ENCODE data around the gene PARG.
"Not testable (repeated sequence)": the region's sequence is repeated elsewhere in the genome, so short reads cannot be mapped to it uniquely, and the experiment has no call there.

PARG gene

DNA sequence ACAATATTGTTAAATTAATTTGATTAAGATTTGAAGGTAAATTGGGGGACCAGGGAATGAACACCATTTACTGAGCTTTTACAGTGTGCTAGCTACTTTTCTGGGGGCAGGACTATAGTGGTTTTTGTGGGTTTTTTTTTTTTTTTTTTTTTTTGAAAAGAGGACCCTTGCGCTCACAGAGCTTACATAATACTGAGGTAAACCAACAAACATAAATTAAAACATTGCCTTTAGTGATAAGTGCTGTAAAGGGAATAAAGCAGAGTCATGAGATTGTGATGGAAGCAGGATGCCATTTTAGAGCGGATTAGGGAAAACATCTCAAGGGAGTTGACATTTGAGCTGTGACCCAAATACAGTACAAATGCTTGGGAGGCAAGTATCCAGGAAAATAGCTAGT lies 1.8 kb upstream of the PARG start:
- H3K4me3 ChIP-seq (ENCODE audit: low read length in 2 of 2); H3K27ac ChIP-seq (ENCODE audit: low read length); H3K27me3 ChIP-seq (ENCODE audit: control insufficient read depth in 1 of 2, insufficient read depth in 2 of 2, low read length in 2 of 2): not testable (repeated sequence)

DNA sequence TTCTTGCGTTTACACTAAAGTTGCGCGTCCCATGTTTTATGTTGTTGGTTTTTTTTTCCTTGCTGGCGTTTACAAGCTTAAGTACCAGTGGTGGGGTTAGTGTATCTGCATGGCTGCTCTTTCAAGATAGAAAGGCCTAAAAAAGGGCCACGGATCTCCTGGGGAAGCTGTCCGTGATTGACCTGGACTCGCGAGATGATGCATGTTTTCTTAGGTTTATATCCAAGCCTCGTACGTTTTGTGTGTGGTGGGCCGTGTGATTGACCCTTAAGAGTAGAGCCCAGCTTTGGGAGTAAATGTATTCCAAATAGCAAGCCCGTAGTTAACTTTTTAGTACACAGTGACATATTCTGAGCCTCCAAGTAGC lies 495 bp upstream of the PARG start:
- Histone ChIP-seq H3K9ac (ENCODE audit: low read length in 2 of 2) (peak overlapping the region; percentile 86 to 93), H3K4me1 (ENCODE audit: control insufficient read depth, insufficient read depth, low read length) (peaks cover 11% of the 10 kb centered on the region), H3K4me3 (ENCODE audit: low read length in 2 of 2) (peak overlapping the region; percentile 83 to 94)
- H3K36me3 ChIP-seq (ENCODE audit: control insufficient read depth in 2 of 2, insufficient read depth in 2 of 2, low read length in 2 of 2); H3K27ac ChIP-seq (ENCODE audit: low read length); H3K27me3 ChIP-seq (ENCODE audit: control insufficient read depth in 1 of 2, insufficient read depth in 2 of 2, low read length in 2 of 2); H3K9me3 ChIP-seq (ENCODE audit: control insufficient read depth in 2 of 2, low read length in 2 of 2): not testable (repeated sequence)

More for the DNA sequence above, 1.8 kb upstream of the PARG start:
- not testable (repeated sequence) for H3K36me3 ChIP-seq (ENCODE audit: control insufficient read depth in 2 of 2, insufficient read depth in 2 of 2, low read length in 2 of 2); H3K9me3 ChIP-seq (ENCODE audit: control insufficient read depth in 2 of 2, low read length in 2 of 2); H3K9ac ChIP-seq (ENCODE audit: low read length in 2 of 2)
- peaks cover 11% of the 10 kb centered on the region for H3K4me1 ChIP-seq (ENCODE audit: control insufficient read depth, insufficient read depth, low read length)

DNA sequence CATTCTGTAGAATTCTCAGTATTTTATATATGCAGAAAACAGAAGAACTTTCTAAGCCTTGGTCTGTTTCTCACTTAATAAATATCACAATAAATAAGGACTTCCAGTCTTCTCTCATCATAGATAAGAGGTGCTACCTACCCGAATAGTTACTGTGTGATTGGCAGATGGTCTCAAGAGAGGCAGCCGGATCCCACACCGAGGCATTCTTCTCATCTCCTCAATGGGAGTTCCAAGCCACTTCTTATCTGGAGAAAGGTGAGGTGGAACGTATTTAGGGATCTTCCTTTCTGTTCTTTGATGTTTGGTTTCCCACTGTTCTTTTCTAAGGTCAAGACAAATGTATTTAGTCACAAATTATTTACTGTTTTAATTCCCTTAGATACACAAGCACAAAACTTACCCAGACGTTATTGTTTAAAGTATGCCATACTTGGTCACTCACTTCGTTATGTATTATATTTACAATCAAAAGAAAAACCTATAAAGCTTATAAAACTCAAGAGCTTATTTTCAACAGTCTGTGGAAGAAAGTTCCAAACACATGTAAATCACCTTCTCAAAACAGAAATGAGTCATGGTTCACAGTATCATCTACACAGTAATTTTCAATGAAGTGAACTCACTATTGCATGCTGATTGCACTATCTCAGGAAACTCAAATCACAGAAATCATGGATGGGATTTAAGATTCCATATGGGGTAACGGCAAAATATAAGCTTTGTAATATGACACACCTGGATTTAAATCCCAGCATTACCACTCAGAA lies 9.7 kb downstream of the PARG start:
- not testable (repeated sequence) for H3K27ac ChIP-seq (ENCODE audit: low read length); H3K4me1 ChIP-seq (ENCODE audit: control insufficient read depth, insufficient read depth, low read length); H3K9ac ChIP-seq (ENCODE audit: low read length in 2 of 2); H3K36me3 ChIP-seq (ENCODE audit: control insufficient read depth in 2 of 2, insufficient read depth in 2 of 2, low read length in 2 of 2); H3K27me3 ChIP-seq (ENCODE audit: control insufficient read depth in 1 of 2, insufficient read depth in 2 of 2, low read length in 2 of 2); H3K9me3 ChIP-seq (ENCODE audit: control insufficient read depth in 2 of 2, low read length in 2 of 2); H3K4me3 ChIP-seq (ENCODE audit: low read length in 2 of 2)

DNA sequence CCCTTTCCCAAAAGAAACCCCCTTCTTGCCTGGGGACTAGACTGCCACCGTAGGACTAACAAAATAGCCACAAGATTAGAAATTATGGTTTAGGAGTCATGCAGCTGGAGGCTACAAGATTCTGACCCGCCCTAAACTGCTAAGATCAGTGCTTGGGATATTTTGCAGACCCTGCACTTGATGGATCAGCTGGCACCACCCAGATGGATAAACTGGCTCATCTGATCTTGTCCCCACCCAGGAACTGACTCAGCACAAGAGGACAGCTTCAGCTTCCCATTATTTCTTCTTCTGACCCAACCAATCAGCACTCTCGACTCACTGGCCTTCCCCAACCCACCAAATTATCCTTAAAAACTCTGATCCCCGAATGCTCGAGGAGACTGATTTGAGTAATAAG lies 10.6 kb downstream of the PARG start:
- H3K9ac ChIP-seq (ENCODE audit: low read length in 2 of 2); H3K27ac ChIP-seq (ENCODE audit: low read length); H3K36me3 ChIP-seq (ENCODE audit: control insufficient read depth in 2 of 2, insufficient read depth in 2 of 2, low read length in 2 of 2); H3K4me3 ChIP-seq (ENCODE audit: low read length in 2 of 2); H3K9me3 ChIP-seq (ENCODE audit: control insufficient read depth in 2 of 2, low read length in 2 of 2); H3K27me3 ChIP-seq (ENCODE audit: control insufficient read depth in 1 of 2, insufficient read depth in 2 of 2, low read length in 2 of 2); H3K4me1 ChIP-seq (ENCODE audit: control insufficient read depth, insufficient read depth, low read length): not testable (repeated sequence)

DNA sequence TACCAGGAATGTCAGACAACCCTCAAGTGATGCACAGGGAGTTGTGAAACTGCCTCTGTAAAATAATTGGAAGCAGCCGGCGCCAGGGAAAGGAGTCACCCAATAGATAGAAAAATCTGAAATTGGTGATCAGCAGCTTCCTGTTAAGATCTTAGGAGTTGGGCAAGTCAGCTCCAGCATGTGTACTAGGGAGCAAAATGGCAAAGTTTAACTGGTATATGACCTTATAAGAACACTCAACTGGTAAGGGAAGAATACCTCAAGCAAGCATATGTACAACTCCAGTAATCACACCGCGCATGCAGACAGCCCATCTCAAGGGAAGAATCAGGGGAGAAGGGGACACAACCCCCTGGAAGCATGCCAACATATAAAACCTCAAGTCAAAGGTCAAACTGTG lies 18.3 kb downstream of the PARG start:
- H3K9me3 ChIP-seq (ENCODE audit: control insufficient read depth in 2 of 2, low read length in 2 of 2); H3K27ac ChIP-seq (ENCODE audit: low read length); H3K4me1 ChIP-seq (ENCODE audit: control insufficient read depth, insufficient read depth, low read length); H3K27me3 ChIP-seq (ENCODE audit: control insufficient read depth in 1 of 2, insufficient read depth in 2 of 2, low read length in 2 of 2); H3K9ac ChIP-seq (ENCODE audit: low read length in 2 of 2); H3K36me3 ChIP-seq (ENCODE audit: control insufficient read depth in 2 of 2, insufficient read depth in 2 of 2, low read length in 2 of 2); H3K4me3 ChIP-seq (ENCODE audit: low read length in 2 of 2): not testable (repeated sequence)

DNA sequence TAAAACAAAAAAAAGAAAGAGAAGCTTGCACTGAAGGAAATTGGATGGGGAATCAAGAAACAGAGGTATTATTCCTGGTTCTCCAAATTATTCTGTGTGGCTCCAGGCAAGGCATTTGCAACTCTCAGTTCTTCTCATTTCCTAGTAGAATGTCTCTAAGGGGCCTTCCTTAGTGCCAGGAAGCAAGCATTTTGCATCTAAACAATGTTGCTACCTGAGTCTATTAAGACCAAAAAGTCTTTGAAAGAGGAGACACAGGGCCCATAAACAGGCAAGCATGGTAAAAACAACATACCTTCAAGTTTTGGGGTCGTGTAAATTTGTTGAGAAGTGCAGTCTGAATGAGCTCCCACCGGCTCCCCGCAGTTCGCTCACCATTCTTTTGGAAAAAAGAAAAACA lies 19.8 kb downstream of the PARG start:
- not testable (repeated sequence) for H3K4me1 ChIP-seq (ENCODE audit: control insufficient read depth, insufficient read depth, low read length); H3K9ac ChIP-seq (ENCODE audit: low read length in 2 of 2); H3K27ac ChIP-seq (ENCODE audit: low read length); H3K27me3 ChIP-seq (ENCODE audit: control insufficient read depth in 1 of 2, insufficient read depth in 2 of 2, low read length in 2 of 2); H3K36me3 ChIP-seq (ENCODE audit: control insufficient read depth in 2 of 2, insufficient read depth in 2 of 2, low read length in 2 of 2); H3K4me3 ChIP-seq (ENCODE audit: low read length in 2 of 2); H3K9me3 ChIP-seq (ENCODE audit: control insufficient read depth in 2 of 2, low read length in 2 of 2)

DNA sequence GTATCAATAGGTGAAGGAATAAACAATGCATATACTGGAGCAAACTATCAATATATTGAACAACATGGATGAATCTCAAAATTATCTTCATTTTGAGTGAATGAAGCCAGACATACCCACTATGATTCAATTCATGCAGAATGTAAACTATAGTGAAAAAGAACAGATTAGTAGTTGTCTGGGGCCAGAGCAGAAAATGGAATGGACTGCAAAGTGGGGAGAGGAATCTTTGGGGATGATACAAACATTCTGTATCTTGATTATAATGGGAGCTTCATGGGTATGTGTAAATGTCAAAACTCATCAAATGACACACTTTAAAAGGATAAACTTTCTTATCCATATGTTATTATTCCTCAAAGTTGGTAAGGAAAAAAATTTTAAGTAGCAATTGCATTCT lies 23.9 kb downstream of the PARG start:
- not testable (repeated sequence) for H3K27ac ChIP-seq (ENCODE audit: low read length); H3K9me3 ChIP-seq (ENCODE audit: control insufficient read depth in 2 of 2, low read length in 2 of 2); H3K4me1 ChIP-seq (ENCODE audit: control insufficient read depth, insufficient read depth, low read length); H3K27me3 ChIP-seq (ENCODE audit: control insufficient read depth in 1 of 2, insufficient read depth in 2 of 2, low read length in 2 of 2); H3K36me3 ChIP-seq (ENCODE audit: control insufficient read depth in 2 of 2, insufficient read depth in 2 of 2, low read length in 2 of 2); H3K9ac ChIP-seq (ENCODE audit: low read length in 2 of 2); H3K4me3 ChIP-seq (ENCODE audit: low read length in 2 of 2)

DNA sequence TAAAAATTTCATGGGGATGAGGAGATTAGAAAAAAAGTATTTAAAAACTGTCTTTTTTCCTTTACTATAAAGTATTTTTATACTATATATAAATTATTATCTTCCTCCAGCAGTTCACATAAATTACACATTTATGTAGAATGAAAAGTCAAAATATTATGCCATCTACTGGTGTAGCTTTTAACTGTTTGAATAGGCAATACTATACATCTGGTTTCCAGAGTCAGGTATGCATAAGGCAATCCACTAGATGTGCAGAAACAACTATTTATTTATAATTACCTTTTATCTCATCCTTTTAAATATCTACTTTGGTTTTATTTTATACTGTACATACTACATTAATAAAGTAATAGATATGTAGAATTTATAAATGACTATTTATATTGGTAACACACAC lies 25.4 kb downstream of the PARG start:
- H3K4me3 ChIP-seq (ENCODE audit: low read length in 2 of 2); H3K9me3 ChIP-seq (ENCODE audit: control insufficient read depth in 2 of 2, low read length in 2 of 2); H3K4me1 ChIP-seq (ENCODE audit: control insufficient read depth, insufficient read depth, low read length); H3K27ac ChIP-seq (ENCODE audit: low read length); H3K9ac ChIP-seq (ENCODE audit: low read length in 2 of 2); H3K36me3 ChIP-seq (ENCODE audit: control insufficient read depth in 2 of 2, insufficient read depth in 2 of 2, low read length in 2 of 2); H3K27me3 ChIP-seq (ENCODE audit: control insufficient read depth in 1 of 2, insufficient read depth in 2 of 2, low read length in 2 of 2): not testable (repeated sequence)

DNA sequence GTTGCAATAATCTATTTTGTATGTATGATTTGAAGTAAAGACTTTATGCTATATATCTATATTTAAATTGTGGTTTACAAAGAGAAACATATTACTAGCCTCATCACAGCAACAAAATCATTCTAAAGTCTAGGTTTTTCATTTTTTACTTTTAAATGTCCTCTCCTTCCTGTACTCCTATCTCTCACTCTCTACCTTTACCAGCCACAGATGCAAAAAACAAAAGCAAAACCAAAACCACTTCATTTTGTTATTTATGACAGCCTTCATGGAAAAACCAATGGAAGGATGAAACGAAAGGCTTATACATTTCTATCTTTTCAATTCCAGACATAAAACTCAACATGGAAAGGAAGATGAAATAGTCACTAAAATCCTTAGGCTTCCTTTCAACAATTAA lies 31.5 kb downstream of the PARG start:
- not testable (repeated sequence) for H3K27ac ChIP-seq (ENCODE audit: low read length); H3K4me1 ChIP-seq (ENCODE audit: control insufficient read depth, insufficient read depth, low read length); H3K9ac ChIP-seq (ENCODE audit: low read length in 2 of 2); H3K9me3 ChIP-seq (ENCODE audit: control insufficient read depth in 2 of 2, low read length in 2 of 2); H3K4me3 ChIP-seq (ENCODE audit: low read length in 2 of 2); H3K36me3 ChIP-seq (ENCODE audit: control insufficient read depth in 2 of 2, insufficient read depth in 2 of 2, low read length in 2 of 2); H3K27me3 ChIP-seq (ENCODE audit: control insufficient read depth in 1 of 2, insufficient read depth in 2 of 2, low read length in 2 of 2)

DNA sequence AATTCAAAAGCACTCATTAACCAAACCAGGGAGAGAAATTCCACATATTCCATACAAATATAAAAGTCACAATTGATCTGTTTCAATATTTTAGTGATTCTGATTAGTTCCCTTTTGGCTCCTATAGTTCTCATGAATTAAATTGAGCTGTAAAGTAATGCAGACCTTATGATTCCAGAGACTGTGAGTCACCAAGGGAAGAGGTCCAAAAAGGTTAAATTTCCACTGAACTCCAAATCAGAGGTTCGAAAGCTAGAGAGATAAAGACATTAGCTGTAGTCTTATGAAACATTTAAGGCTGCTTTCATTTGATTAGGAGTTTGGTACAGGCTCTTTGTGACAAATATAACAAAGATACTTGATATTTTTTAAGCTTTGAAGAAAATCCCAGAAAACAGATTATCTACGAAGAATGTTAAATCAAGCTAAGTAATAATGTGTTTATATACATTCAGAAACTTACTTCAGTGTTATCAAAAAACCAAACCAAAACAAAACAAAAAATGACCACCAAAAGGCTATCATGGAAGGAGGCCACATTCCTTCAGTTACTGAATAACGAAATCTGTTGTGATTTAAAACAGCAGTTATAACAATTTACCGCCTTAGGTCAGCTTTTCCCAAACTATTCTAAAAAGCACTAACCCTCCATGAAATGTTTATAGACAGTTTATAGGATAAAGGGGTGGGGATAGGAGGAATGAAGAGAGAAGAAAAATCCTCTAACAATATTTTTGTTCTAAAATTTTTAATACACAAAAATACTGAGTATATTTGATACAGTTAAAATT lies 33.3 kb downstream of the PARG start:
- H3K4me1 ChIP-seq (ENCODE audit: control insufficient read depth, insufficient read depth, low read length); H3K9ac ChIP-seq (ENCODE audit: low read length in 2 of 2); H3K27ac ChIP-seq (ENCODE audit: low read length); H3K4me3 ChIP-seq (ENCODE audit: low read length in 2 of 2); H3K9me3 ChIP-seq (ENCODE audit: control insufficient read depth in 2 of 2, low read length in 2 of 2); H3K36me3 ChIP-seq (ENCODE audit: control insufficient read depth in 2 of 2, insufficient read depth in 2 of 2, low read length in 2 of 2); H3K27me3 ChIP-seq (ENCODE audit: control insufficient read depth in 1 of 2, insufficient read depth in 2 of 2, low read length in 2 of 2): not testable (repeated sequence)

DNA sequence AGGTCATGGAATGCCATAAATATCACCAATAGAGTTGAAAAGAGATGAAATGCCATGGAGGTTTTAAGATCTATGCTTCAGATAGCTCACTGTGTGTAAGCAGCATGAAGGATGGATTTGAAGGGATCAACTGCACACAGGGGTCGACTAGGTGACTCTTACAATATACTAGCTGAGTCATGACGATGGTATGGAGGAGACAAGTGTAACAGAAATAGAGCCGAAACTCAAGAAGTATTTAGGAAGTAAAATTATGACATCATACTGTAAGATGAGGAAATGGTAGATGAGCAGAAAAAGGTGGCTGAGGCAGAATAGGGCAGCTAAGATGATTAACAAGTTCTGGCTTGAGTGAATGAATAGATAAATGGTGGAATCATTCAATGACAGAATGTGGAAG lies 38.0 kb downstream of the PARG start:
- H3K9ac ChIP-seq (ENCODE audit: low read length in 2 of 2); H3K36me3 ChIP-seq (ENCODE audit: control insufficient read depth in 2 of 2, insufficient read depth in 2 of 2, low read length in 2 of 2); H3K4me3 ChIP-seq (ENCODE audit: low read length in 2 of 2); H3K4me1 ChIP-seq (ENCODE audit: control insufficient read depth, insufficient read depth, low read length); H3K9me3 ChIP-seq (ENCODE audit: control insufficient read depth in 2 of 2, low read length in 2 of 2); H3K27me3 ChIP-seq (ENCODE audit: control insufficient read depth in 1 of 2, insufficient read depth in 2 of 2, low read length in 2 of 2); H3K27ac ChIP-seq (ENCODE audit: low read length): not testable (repeated sequence)
